Activated naive CD4-positive, alpha-beta T cell treated with anti-CD3 and anti-CD28 coated beads, Interleukin-2, amount 10 ng/mL, durations not matched to agents 7 days and 5 days (primary cell): Measurements from ENCODE around the gene PWWP2B.

Source experiments
- CTCF ChIA-PET: fragments of 350-600 bp; sonication (Branson Sonifier 250); formaldehyde crosslinking; loops from one replicate; lab custom pipeline; 2021; ENCODE audit warnings: antibody characterized with exemption; lab: Charles Lee
- DNase-seq: peaks from one replicate; pipeline ENCODE4 v3.0.0-alpha.2; 2020
- H3K27ac Mint-ChIP-seq: one replicate; pipeline ENCODE4 v1.8.0; 2021; ENCODE audit warnings: mild to moderate bottlenecking, moderate library complexity, mixed read lengths
- H3K27me3 Mint-ChIP-seq: one replicate; pipeline ENCODE4 v1.8.0; 2021; ENCODE audit warnings: mild to moderate bottlenecking, mixed read lengths
- H3K36me3 Mint-ChIP-seq: one replicate; pipeline ENCODE4 v1.8.0; 2021; ENCODE audit warnings: mixed read lengths
- H3K4me1 Mint-ChIP-seq: one replicate; pipeline ENCODE4 v1.8.0; 2021; ENCODE audit warnings: mixed read lengths
- H3K4me3 Mint-ChIP-seq: one replicate; pipeline ENCODE4 v1.8.0; 2021; ENCODE audit warnings: mild to moderate bottlenecking, moderate library complexity, mixed read lengths
- H3K9me3 Mint-ChIP-seq: one replicate; pipeline ENCODE4 v1.8.0; 2021; ENCODE audit warnings: mixed read lengths

The PWWP2B gene

GRCh38 chr10:132459301-132460003 is 62.5 kb downstream of the PWWP2B start:
- H3K27me3 Mint-ChIP-seq = peaks cover 11% of the 10 kb centered on the region
- no peak overlapping the region for H3K4me3 Mint-ChIP-seq
- peak; percentile 20 for DNase-seq
- no peaks in the 10 kb centered on the region for H3K4me1 Mint-ChIP-seq
- no peaks in the 10 kb centered on the region for H3K9me3 Mint-ChIP-seq
- no peaks in the 10 kb centered on the region for H3K36me3 Mint-ChIP-seq
- CTCF ChIA-PET = interaction anchor here (0.9 to 2.5 kb wide), 17 partner anchors 8 to 234 kb away, joined by 3 to 14 read pairs (median 3); no protein-coding TSS in a partner anchor
- H3K27ac Mint-ChIP-seq = peak overlapping the region; percentile 20

DNA sequence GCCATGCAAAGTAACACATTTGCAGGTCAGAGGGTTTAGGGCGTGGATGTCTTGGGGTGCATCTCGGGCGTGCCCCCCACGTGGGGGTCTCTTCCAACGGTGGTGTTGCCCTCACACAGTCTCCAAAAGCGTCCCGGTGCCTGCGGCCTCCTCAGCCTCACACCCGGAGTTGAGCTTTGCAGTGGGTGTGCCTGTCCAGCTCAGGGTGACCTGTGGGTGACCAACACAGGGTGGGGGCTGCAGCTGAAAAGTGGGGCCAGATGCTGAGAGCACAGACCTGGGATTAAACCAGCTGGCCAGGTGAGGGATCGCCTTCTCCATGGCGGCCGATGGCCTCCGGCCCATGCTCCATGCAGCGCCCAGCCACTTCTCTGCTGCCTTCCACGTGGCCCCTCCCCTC is 63.1 kb downstream of the PWWP2B start:
- no peak overlapping the region for H3K27ac Mint-ChIP-seq
- H3K9me3 Mint-ChIP-seq = no peaks in the 10 kb centered on the region
- CTCF ChIA-PET = interaction anchor here (0.6 to 2.5 kb wide), 11 partner anchors 11 to 192 kb away, joined by 3 to 14 read pairs (median 3); no protein-coding TSS in a partner anchor
- DNase-seq = peak; percentile 14
- H3K4me3 Mint-ChIP-seq = no peak overlapping the region
- no peaks in the 10 kb centered on the region for H3K36me3 Mint-ChIP-seq
- peaks cover 8% of the 10 kb centered on the region for H3K27me3 Mint-ChIP-seq
- no peaks in the 10 kb centered on the region for H3K4me1 Mint-ChIP-seq

GRCh38 chr10:132460691-132461090 is 63.7 kb downstream of the PWWP2B start:
- CTCF ChIA-PET = interaction anchor here (0.6 to 2.5 kb wide), 5 partner anchors 91 to 186 kb away, joined by 3 to 14 read pairs (median 7); no protein-coding TSS in a partner anchor
- no peaks in the 10 kb centered on the region for H3K36me3 Mint-ChIP-seq
- no peak overlapping the region for H3K4me3 Mint-ChIP-seq
- no peak for DNase-seq
- no peaks in the 10 kb centered on the region for H3K9me3 Mint-ChIP-seq
- peaks cover 5% of the 10 kb centered on the region for H3K27me3 Mint-ChIP-seq
- no peak overlapping the region for H3K27ac Mint-ChIP-seq
- H3K4me1 Mint-ChIP-seq = no peaks in the 10 kb centered on the region

DNA sequence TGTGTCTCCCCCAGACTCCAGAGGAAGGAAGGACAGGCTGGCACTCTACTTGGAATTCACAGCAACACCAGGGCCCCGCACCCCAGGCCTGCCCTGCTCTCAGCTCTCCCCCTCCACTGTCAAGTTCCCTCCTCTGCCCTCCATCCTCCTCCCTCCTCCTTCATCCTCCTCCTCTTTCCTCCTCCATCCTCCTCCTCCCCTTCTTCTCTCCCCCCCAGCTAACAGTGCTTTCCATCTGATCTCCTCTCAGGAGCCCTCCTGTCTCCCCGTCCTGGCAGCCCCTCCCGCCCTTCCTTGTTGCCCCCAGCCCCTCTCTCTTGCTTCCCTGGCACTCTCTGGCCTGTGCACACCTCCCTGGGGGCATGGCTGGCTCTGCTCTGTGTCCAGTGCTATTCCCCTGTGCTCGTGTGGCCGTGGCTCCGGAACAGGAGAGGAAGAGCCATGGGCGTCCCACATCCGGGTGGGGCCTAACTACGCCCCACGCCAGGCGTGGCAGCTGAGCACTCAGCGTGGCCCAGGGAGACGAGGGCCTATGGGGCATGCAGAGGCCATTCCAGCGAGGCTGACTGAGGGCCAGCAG is 64.2 kb downstream of the PWWP2B start:
- CTCF ChIA-PET = interaction anchor here (2.4 kb wide), 1 partner anchor 178 kb away, joined by 13 read pairs; no protein-coding TSS in a partner anchor

GRCh38 chr10:132461683-132462231 is 64.8 kb downstream of the PWWP2B start:
- no peak overlapping the region for H3K27ac Mint-ChIP-seq
- no peak overlapping the region for H3K4me3 Mint-ChIP-seq
- H3K4me1 Mint-ChIP-seq = no peaks in the 10 kb centered on the region
- CTCF ChIA-PET = no interaction called here
- no peaks in the 10 kb centered on the region for H3K36me3 Mint-ChIP-seq
- H3K27me3 Mint-ChIP-seq = peaks cover 5% of the 10 kb centered on the region
- DNase-seq = no peak
- no peaks in the 10 kb centered on the region for H3K9me3 Mint-ChIP-seq

More for the DNA sequence above, 64.2 kb downstream of the PWWP2B start:
- no peak for DNase-seq
- no peak overlapping the region for H3K4me3 Mint-ChIP-seq
- peaks cover 5% of the 10 kb centered on the region for H3K27me3 Mint-ChIP-seq
- no peaks in the 10 kb centered on the region for H3K36me3 Mint-ChIP-seq
- H3K4me1 Mint-ChIP-seq = no peaks in the 10 kb centered on the region
- H3K9me3 Mint-ChIP-seq = no peaks in the 10 kb centered on the region
- H3K27ac Mint-ChIP-seq = no peak overlapping the region

- Mint-ChIP-seq H3K27me3 (peaks cover 5% of the 10 kb centered on the region), H3K27ac (no peak overlapping the region), H3K4me3 (no peak overlapping the region), H3K4me1 (no peaks in the 10 kb centered on the region), H3K9me3 (no peaks in the 10 kb centered on the region), H3K36me3 (no peaks in the 10 kb centered on the region)
- DNase-seq = no peak
- CTCF ChIA-PET = no interaction called here
Measured at GRCh38 chr10:132462463-132463332, 65.7 kb downstream of the PWWP2B start.

DNA sequence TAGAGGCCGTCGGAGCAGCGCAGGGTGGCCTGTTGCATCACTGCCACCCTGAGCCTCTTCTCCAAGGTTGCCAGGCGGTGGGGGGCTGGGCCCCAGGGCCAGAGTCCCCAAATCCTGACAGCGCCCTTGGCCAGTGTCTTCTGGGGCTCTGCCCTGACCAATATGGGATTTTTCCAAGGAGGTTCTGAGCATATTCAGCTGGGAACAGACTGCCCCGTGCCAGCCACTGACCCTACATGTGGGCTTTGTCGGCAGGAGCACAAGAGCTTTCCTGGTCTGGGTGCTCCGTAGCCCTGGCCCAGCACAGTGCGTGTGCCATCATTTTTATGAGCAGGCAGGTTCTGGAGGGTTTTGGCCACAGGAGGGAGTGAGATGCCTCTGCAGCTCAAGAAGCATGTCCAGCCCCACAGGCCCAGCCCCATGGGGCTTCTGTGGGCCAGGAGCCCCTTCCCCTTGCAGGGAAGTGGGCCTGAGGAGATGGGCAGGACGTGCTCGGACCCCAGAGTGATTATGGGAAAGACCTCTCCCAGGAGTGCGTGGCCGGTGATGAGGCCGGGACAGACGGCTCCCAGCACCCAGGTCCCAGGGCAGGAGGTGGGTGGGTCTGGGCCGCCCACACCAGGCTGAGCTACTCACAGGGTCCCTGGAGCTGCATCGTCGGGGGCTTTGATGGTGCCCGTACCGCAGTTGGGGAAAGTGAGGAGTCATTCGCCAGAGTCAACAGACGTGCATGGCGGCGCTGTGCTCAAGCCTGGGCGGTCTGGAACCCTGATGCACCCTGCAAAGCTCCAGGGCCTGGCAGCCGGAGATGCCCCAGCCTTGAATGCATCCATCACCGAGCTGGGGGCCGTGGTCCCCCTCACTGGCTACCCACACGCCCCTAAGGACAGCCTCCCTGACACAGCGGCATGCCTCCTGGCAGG is 66.6 kb downstream of the PWWP2B start:
- DNase-seq = no peak
- H3K4me3 Mint-ChIP-seq = no peak overlapping the region
- H3K9me3 Mint-ChIP-seq = no peaks in the 10 kb centered on the region
- no peaks in the 10 kb centered on the region for H3K36me3 Mint-ChIP-seq
- CTCF ChIA-PET = interaction anchor here (1.5 kb wide), 1 partner anchor 87 kb away, joined by 10 read pairs; no protein-coding TSS in a partner anchor
- H3K27me3 Mint-ChIP-seq = no peaks in the 10 kb centered on the region
- no peaks in the 10 kb centered on the region for H3K4me1 Mint-ChIP-seq
- no peak overlapping the region for H3K27ac Mint-ChIP-seq

DNA sequence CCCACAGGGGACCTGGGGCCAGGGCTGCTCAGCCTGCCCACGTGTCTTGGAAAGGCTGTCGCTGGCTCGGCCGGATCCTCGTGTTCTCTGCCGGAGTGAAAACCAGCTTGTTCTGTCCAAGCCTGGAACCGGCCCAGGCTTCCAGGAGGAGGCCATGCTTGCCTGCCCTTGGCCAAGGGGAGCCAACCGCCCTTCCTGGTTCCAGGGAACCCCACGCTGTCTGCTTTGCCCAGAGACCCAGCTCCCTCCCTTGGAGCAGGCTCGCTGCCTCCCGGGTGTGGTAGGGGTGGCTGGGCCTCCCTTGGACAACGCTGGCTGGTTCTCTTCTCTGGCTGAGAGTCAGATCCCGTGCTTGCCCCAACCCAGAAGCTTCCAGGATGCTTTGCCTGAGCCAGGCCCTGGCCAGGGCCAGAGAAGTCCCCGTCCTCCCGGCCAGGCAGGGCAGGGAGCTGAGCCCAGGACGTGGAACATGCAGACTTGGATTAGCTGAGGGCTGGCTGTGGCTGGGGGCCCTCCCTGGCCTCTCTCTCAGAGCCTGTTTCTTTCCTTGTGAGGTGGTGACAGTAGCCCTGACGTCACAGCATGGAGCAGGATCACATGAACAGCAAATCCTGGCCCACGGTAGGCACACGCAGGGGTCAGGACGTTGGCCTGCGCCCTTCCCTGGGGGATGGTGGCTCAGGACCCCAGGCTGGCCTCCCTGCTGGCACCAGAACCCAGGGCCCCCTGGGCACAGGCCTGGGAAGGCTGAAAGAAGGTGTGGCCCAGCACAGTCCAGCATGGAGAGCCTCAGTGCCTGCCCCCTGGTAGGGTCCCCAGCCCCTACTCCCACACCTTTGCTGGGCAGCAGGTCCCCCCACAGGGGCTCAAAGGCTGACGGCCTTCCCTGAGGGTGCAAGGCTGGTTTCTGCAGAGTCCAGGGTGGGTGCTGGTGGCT is 67.5 kb downstream of the PWWP2B start:
- Mint-ChIP-seq H3K36me3 (no peaks in the 10 kb centered on the region), H3K27ac (no peak overlapping the region), H3K9me3 (no peaks in the 10 kb centered on the region), H3K4me1 (no peaks in the 10 kb centered on the region), H3K27me3 (peaks cover 4% of the 10 kb centered on the region), H3K4me3 (no peak overlapping the region)
- CTCF ChIA-PET = interaction anchor here (1.5 kb wide), 1 partner anchor 87 kb away, joined by 10 read pairs; no protein-coding TSS in a partner anchor
- peak; percentile 10 for DNase-seq

DNA sequence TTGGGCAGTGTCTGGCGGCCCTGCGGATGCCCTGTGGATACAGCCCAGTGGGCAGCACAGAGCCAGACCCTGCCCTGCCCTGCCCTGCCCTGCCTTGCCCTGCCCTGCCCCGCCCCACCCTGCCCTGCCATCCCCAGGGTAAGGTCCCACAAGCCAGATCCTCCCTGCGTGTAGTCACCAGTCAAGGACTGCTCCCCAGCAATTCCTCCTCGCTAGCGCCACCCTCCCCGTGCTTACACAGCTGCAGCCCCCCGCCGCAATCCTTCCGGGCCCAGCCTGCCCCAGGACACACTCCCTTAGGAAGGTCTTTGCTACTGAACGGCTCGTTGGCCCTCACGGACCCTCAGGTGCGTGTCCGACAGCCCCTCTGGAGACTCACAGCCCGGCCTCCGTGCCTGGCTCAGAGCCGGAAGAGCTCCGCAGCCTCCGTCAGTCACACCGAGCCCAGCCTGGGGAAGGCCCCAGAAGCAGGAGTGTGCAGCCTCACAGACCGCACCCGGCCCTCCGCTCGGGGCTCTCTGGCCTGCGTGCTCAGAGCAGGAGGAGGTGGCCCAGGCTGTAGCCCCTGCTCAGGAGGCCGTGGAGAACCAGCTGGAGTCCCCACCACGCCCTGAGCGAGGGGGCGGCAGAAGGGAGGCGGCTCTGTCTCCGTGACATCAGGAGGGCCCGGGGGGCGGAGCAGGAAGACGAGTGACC is 68.3 kb downstream of the PWWP2B start:
- Mint-ChIP-seq H3K4me3 (no peak overlapping the region), H3K4me1 (no peaks in the 10 kb centered on the region), H3K27ac (no peak overlapping the region), H3K36me3 (no peaks in the 10 kb centered on the region), H3K9me3 (no peaks in the 10 kb centered on the region), H3K27me3 (peaks cover 10% of the 10 kb centered on the region)
- CTCF ChIA-PET = interaction anchor here (1.5 kb wide), 1 partner anchor 86 kb away, joined by 10 read pairs; no protein-coding TSS in a partner anchor
- peak; percentile 3 for DNase-seq

GRCh38 chr10:132465889-132466519 is 69.0 kb downstream of the PWWP2B start:
- CTCF ChIA-PET = no interaction called here
- Mint-ChIP-seq H3K27me3 (peaks cover 16% of the 10 kb centered on the region), H3K9me3 (no peaks in the 10 kb centered on the region), H3K4me3 (no peak overlapping the region), H3K27ac (no peak overlapping the region), H3K4me1 (no peaks in the 10 kb centered on the region), H3K36me3 (no peaks in the 10 kb centered on the region)
- peak; percentile 14 for DNase-seq
